HG02571 (cell line): ENCODE measurements around the gene CAMSAP1.

ENCODE experiments used
- ATAC-seq: cut with Tn5 transposase; IDR thresholded peaks from one replicate; pipeline ENCODE4 v1.9.1; 2021; ENCODE audit warnings: mild to moderate bottlenecking, moderate library complexity; ENCODE audit not compliant: unreplicated experiment

The CAMSAP1 gene

DNA sequence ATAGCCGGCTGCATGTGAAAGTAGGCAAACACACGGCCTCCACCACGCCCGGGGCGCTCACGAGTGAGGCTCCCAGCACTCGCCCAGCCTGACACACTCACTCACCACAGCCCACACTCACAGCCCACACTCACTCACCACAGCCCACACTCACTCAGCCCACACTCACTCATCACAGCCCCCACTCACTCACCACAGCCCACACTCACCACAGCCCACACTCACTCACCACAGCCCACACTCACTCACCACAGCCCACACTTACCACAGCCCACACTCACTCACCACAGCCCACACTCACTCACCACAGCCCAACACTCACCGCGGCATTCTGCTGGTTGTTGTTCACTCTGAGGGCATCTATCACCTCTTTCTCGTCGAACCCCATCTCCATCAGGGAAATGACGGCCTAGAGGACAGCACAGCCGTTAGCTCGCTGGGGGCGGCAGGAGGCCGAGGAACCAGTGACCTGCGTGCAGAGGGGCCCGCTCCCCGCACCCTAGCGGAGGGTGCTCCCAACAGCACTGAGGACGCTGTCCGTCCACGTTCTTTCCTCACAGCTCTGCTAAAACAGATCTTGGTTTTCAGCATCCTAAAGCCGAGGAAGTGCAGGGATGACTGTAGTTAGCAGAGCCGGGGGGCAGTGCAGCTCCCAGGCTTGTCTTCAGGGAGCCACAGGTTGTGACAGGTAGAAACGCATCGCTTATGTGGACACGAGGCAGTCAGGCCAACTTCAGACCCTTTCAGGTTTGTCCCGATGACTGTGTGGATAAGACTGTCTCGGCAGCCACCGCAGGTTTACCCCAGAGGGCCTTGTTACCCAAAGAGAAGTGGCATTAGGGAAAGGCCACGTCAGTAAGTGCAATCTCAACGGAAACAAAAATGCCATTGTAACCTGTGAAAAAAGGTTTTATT, 32.3 kb upstream of the CAMSAP1 start:
- ATAC-seq = no peak

DNA sequence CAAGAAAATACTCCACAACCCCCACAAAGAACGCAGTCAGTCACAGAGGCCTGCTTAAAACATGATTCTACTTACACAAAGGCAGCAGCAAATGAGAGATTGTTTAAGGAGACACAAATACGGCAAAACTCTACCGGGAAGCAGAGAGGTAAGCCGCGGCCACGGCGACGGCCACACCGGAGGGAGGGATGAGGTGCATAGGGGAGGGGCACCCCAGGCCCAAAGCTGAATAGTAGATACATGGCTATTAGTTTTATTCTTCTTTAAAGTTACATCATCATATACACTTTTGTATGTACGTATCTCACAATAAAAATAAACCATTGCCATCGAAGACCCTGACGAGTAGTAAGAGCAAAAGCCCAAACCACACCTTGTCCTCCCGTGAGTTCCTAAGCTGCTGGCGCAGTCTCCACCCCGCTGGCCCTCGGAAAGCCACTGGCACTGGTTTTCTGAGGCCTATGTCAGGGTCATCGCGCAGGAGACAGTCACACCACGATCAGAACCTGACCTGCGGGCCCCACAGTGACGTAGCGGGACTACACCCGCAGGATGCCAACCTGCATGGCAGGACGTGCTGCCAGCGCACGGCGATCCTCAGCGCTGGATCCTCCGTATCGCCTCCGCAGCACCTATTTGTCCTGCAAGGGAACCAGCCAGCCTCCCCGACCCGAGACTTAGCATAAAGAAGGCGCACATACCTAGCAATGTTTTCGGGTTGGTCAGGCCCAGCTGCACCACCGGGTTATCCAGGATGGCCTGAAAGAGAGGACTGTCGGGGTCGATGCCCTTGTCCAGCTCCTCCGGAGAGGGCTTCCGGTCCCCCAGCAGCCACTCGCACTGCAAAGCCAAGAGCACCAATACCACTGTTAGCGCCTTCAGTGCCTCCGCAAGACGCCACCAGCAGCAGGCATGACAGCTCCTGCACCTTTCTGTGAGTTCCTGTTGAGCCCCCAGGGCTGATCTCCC, 30.5 kb upstream of the CAMSAP1 start:
- no peak for ATAC-seq

DNA sequence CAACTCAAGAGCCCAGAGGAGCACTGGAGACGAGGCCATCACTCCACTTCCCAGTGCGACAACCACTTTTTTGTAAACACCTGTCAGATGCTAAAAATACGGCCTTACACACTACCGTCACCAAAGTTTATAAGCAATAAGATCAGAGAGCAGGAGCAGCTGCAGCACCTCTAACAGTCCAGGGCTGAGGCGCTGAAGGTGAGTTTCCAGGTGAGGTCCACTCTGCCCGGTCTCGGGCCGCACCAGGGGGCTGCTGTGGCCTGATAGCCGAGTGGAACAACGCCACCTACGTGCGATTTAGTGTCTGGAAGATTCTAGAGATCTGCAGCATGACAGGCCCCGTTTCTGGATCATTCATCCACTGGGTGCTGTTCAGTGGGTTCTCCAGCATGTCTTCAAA, 25.8 kb upstream of the CAMSAP1 start:
- no peak for ATAC-seq

DNA sequence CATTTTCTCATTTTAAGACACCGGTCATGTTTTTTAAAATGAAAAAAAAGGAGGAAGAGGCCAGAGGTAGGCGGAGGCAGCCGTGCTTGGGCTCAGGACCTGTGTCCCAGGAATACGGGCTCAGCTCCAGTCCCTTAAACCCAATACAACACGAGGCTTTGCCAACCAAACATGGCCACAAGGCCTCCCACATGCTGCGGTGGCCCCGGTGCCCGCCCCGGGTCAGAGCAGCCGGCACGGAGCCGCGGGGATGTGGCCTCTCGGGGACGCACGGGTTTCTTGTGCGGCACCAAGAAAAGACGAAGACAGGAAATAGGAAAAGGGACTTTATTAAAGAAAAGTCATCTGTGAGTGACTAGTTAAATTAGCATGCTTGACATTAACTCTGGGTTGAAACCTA, 25.3 kb upstream of the CAMSAP1 start:
- ATAC-seq = no peak

DNA sequence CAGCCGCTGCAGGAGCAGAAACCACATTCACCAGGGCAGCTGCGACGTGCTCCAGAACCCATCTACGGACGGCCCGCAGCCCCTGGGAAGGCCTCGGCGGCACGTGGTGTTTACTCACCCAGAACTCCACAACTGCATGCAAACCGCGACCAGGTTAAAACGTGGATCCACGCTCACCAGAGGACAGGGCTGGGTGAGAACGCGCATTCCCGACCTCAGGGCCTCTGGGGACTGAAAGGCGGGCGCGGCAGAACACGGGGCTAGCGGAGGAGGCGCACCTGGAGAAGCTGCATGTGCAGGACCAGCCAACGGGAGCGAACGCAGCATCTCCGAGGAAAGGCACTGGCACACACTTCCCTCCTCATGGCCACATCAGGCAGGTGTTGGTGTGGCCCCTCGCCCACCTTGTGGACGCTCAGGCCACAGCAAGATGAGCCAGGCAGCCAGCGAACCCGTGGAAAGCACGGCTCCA, 24.0 kb upstream of the CAMSAP1 start:
- no peak for ATAC-seq

DNA sequence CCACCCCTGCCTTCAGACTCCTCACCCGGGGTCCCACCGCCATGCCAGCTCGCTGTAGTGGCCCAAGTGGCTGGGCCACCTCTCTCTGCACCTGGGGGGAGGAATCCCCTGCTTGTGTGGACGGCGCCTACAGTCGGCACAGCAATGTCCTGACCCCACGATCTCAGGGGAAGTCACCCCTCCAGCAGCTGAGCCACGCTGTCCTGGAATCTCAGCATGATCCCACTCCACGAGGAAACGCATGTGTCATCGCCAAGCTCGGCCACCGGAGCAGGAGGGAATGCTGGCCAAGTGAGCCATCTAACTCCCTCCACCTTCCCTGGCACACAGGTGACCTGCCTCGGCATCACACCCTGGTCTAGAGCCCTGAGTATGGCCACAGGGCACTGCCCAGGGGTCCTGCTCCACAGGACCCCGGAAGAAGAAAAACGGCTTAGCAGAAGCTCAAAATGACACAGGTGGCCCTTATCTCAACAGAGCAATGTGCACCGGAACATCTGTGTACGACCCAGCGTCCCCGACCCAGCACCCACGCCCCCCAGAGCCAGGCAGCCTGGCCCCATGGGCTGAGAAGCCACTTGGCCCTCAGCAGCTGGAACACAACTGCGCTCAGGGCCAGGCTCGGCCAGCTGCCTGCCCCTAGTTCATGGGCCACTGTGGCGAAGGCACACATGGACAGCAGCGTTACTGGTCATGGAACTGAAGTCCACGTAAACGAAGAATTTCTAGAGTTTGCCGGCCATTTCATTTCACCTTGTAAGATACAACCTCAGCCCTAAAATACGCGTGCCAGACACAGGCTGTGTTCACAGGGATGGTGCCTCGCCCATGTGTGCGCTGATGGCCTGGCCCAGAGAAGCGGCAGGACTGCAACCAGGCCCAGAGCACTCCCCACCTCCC, 23.4 kb upstream of the CAMSAP1 start:
- ATAC-seq = no peak

DNA sequence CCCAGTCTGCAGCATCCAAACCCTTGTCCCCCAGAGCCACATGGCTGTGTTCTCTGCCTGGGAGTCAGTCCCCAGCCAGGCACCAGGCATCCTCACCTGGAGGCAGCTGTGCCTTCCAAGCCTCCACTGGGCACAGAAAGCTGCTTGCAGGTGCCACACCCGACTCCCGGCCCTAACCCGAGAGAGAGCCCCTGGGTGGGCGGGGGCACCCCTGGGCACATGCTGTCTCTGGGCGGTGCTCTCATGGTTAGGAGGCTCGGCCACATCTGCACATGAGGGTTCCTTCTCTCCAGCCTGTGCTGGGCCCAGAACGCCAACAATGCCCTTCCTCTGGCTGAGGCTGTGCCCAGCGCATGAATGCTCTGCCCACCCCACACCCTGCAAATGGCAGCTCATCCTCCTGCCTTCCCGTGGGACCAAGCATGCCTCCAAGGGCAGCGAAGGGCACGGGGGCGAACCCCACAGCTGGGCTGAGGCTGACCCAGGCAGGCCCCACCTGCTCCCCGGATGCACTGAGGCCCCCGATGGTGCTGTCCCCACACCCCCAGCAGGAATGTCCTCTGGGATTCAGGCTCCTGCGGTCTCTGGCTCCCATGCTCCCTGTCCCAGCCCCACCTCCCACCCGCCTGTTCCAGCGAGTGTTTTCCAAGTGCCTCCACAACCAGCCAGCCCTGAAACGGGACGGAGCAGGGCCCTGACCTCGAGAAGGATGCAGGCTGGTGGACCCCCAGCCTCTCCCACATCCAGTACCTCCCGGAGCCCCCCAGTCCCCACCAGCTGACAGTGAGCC, 22.5 kb upstream of the CAMSAP1 start:
- ATAC-seq = no peak

DNA sequence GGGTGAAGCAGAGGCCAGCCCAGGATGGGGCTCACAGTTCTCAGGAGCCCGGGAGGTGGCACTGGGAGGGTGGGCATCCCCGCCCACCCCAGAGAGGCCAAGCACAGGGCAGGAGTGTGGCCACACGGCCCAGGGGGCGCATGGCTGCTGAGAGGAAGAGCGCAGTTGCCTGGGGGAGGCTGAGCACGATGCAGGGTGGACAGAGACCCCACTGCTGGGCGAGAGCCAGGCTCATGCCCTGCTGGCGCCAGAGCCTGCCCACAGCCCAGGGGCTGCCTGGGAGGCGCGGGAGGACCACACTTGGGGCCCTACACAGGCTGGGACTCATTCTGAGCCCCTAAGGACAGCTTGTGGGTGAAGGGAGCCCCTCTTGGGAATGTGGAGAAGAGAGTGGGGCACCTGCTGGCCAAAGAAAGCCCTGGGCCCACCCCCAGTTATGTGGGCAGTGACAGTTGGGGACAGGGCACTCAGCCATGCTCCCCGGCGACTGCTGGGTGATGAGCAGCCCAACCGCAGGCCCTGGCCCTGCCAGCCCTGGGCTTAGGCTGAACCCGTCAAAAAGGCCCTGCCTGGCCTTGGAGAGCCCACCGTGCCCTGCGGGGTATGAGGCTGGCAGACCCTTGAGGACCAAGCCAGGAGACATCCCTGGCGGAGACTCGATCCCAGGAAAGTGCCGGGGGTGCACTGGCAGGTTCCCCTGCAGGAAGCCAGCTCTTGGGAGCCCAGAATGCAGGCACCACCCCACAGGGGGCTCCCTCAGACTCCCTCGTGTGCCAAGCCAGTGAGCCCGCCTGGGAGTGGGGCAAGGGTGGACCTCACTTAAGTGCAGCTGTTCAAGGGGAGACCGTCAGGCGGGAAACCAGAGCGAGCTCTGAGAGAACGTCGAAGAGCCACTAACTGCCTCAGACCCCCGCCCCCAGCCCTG, 21.6 kb upstream of the CAMSAP1 start:
- no peak for ATAC-seq

DNA sequence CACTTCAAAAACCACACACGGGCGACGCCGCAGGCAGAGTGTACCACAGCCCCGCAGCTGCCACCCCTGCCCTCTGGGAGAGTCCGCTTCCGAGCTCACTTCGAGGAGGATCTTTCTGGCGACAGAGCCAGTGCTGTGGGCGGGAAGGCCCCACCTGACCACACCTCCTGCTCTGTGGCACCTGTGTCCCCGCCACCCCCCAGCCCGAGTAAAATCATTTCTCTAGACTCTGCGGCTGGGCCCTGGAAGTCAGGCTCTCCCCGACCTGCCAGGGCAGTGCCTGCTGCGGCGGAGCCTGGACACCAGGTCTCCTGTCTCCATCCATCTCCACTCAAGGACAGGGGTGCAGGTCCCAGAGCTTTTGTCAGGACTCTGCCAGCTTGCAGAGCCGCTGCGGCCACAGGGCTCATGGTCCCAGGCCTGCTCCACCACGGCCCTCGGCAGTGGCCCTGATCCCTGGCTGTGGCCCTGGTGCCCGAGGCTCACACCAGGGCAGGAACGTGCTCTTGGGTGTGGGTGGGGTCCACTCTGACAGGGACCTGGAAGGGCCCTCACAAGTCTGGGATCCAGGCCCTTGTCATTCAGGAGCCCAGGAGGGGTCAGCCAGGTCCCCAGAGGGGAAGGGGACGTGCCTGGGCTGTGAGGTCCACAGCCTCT, 20.9 kb upstream of the CAMSAP1 start:
- ATAC-seq = no peak

DNA sequence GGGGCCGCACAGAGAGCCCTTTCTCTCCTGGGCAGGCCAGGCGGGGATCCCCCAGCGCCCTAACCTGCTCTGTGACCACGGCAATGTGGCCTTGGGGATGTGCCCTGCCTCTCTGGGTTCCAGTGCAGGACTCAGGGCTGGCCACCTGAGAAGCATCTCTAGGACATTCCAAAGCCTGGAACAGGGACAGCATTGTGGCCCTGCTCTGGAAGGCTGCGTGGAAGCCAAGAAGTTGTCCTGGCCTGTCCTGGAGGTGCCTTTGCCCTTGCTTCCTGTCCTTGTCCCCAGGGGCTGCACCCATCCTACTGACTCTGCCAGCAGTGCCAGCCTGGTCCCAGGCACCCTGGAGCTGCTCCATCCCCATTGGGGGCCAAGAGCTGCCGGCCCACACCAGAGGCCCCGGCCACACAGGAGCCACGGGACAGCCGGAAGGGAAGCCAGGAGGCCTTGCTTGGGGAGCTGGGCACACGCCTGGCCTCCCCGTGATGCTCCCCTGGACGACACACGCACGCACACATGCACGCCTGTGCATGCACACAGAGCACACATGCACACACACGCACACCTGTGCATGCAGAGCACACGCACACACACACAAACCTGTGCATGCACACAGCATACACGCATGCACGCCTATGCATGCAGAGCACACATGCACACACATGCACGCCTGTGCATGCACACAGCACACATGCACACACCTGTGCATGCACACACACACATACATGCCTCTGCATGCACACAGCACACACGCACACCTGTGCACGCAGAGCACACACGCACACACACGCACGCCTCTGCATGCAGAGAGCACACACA, 20.1 kb upstream of the CAMSAP1 start:
- no peak for ATAC-seq

DNA sequence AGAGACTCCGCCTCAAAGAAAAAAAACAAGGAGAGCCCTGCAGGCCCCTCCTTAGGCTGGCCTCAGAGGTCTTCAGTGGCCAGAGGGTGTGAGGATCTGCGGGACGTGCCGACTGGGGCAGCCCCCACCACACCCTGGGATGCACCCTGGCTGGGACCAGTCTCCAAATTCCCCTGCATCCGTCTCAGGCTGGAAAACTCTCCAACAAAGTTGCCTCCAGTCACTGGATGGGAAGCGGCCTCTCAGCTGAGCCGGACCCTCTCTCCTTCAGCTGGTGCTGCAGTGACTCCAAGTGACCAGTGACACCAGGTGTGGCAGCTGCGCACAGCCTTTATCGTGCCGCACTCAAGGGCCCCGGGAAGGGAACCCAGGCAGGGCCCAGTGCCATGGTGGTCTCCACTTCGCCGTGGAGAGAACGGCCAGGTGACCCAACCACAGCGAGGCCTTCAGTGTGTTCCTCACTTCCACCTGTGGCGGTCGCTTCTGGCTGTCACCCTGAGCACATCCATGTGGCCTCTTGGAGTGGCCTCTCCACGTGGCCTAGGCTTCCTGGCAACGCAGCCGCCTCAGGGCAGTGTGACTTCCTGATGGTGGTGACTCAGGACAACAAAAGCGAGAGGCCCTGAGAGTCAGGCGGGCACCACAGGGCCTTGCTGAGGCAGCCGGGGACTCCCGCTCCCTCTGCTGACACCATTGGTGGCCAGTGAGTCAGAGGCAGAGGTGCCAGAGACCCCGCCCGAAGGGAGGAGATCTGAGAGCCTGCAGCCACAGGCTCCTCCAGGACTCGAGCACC, 19.3 kb upstream of the CAMSAP1 start:
- no peak for ATAC-seq

DNA sequence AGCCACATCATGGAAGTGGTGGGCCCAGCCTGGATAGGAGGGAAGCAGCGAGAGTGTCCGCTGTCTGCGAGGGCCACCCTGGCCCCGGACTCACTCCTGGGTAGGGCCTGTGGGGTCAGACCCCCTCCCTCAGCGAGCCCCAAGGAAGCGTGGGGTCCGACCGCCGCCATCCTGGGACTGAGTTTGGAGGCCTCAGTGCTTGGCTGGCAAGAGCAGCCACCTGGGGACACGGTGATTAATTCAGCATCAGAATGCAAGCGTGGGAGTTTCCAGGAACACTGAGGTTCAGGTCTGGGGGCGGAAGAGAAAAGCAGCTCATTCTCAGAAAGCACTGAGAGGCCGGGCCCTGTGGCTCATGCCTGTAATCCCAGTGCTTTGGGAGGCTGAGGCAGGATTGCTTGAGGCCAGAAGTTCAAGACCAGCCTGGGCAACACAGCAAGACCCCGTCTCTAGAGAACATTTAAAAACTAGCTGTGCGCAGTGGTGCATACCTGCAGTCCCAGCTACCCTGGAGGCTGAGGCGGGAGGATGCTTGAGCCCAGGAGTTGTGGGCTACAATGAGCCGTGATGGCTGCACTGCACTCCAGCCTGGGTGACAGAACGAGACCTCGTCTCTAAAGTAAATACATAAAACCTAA, 18.3 kb upstream of the CAMSAP1 start:
- ATAC-seq = no peak

DNA sequence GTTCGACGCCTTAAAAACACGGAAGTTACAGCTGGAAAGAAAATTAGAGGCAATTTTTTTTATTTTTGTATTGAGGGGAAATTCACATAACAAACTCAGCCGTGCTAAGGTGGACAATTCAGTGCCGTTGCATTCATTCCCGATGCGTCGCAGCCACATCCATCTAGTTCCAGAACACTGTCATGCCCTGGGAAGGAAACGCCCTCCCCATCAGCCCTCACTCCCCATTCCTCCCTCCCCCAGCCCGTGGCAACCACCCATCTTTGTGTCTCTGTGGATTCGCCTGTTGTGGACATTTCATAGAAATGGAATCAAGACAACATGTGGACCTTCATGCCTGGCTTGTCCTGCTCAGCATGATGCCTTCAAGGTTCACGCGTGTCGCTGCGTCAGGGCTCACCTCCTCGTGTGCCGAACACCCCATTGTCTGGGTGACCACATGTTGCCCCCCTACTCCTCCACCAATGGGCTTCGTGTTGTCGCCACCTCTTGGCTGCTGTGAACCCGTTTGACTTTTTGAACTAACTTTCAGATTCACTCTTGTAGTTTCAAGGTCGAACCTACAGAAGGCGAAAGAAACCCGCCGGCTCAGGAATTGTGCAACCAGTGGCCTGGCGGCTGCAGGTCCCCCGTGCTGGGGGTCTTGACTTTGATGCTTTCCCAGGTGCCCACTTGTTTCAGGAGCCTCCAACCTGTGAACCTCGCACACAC, 17.4 kb upstream of the CAMSAP1 start:
- no peak for ATAC-seq

DNA sequence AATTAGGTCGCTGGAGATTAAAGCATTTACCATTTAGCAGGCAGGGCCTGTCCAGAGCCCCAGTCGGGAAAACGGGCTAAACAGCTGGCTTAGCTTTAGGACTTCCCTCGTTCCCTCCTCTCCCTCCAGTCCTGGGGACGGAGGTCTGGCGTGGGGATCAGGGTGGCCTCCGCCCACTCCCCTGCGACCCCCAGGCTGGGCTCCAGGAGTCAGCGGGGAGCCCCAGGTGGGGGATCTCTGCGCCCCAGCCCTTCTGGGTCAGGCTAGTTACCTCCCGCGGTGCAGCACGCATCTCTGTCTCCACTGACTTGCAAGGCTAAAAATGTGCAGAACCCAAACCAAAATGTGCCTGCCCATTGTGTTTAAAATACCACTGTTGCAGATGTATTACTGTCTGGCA, 16.2 kb upstream of the CAMSAP1 start:
- no peak for ATAC-seq

DNA sequence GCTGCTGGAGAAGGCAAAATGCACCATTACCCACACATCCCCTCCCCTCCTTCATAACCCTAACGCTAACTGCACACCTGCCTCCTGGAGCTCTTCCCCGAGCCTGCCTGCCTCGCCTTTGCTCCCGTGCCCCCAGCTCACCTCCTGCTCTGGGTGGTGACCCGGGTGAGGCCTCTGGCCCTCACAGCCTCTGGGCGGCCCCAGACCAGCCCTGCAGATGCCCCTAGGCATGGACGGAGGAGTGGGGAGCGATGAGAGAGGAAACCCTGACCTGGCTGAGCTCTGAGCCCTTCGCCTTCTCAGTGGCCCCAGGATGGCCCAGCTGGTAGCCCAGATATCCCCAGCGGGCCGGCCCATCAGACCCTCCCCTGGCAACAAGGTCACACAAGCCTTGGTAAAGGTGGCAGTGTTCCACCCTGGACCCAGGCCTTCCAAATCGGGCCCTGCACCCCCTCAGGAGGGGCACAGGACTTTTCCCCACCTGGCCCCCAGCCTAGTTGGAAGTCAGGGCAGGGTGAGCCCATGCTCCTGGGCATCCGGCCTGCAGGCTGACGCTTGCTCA, 14.5 kb upstream of the CAMSAP1 start:
- ATAC-seq = no peak
